ENCODE measurements around the gene PCCA.
"Not testable (repeated sequence)": the region's sequence is repeated elsewhere in the genome, so short reads cannot be mapped to it uniquely, and the experiment has no call there.

PCCA gene

GRCh38 chr13:100141461-100141961, 52.6 kb downstream of the PCCA start:
- DNase-seq, result not testable (repeated sequence)

GRCh38 chr13:100146534-100146933, 57.6 kb downstream of the PCCA start:
- no peak for DNase-seq

GRCh38 chr13:100147825-100148224, 58.9 kb downstream of the PCCA start:
- DNase-seq, result no peak

GRCh38 chr13:100148422-100148821, 59.5 kb downstream of the PCCA start:
- no peak for DNase-seq

- DNase-seq, result no peak
These were observed 60.5 kb downstream of the PCCA start for GRCh38 chr13:100149389-100149788.

GRCh38 chr13:100150711-100151110, 61.8 kb downstream of the PCCA start:
- not testable (repeated sequence) for DNase-seq

GRCh38 chr13:100154842-100155416, 66.0 kb downstream of the PCCA start:
- DNase-seq, result no peak

GRCh38 chr13:100156788-100157187, 67.9 kb downstream of the PCCA start:
- DNase-seq, result no peak

- DNase-seq, result no peak
These were observed 69.7 kb downstream of the PCCA start for GRCh38 chr13:100158569-100158968.

- DNase-seq, result no peak
These were observed 70.7 kb downstream of the PCCA start for GRCh38 chr13:100159584-100159983.

- no peak for DNase-seq
These were observed 71.6 kb downstream of the PCCA start for GRCh38 chr13:100160450-100160849.

GRCh38 chr13:100163375-100163774, 74.5 kb downstream of the PCCA start:
- DNase-seq, result no peak

- no peak for DNase-seq
These were observed 84.3 kb downstream of the PCCA start for GRCh38 chr13:100173203-100173602.

GRCh38 chr13:100174455-100174854, 85.6 kb downstream of the PCCA start:
- DNase-seq, result not testable (repeated sequence)

GRCh38 chr13:100175078-100175802, 86.3 kb downstream of the PCCA start:
- DNase-seq, result no peak

- DNase-seq, result no peak
These were observed 86.9 kb downstream of the PCCA start for GRCh38 chr13:100175803-100176182.

- no peak for DNase-seq
These were observed 88.0 kb downstream of the PCCA start for GRCh38 chr13:100176801-100177400.

- DNase-seq, result no peak
These were observed 89.4 kb downstream of the PCCA start for GRCh38 chr13:100178309-100178708.

GRCh38 chr13:100179276-100179675, 90.4 kb downstream of the PCCA start:
- no peak for DNase-seq

- no peak for DNase-seq
These were observed 94.1 kb downstream of the PCCA start for GRCh38 chr13:100182900-100183490.

GRCh38 chr13:100184095-100184494, 95.2 kb downstream of the PCCA start:
- DNase-seq, result no peak

- DNase-seq, result no peak
These were observed 106.7 kb downstream of the PCCA start for GRCh38 chr13:100195568-100195967.

- no peak for DNase-seq
These were observed 107.5 kb downstream of the PCCA start for GRCh38 chr13:100196375-100196774.

GRCh38 chr13:100197116-100197515, 108.2 kb downstream of the PCCA start:
- no peak for DNase-seq
